ENCODE measurements around the gene POU2F3.
A peak's percentile ranks its signal among the peaks of the same experiment; 100 is the strongest.

The POU2F3 gene

GRCh38 chr11:120326845-120327281 lies 86.9 kb downstream of the POU2F3 start:
- no peak for DNase-seq

- no peak for DNase-seq
Measured at GRCh38 chr11:120327311-120327710, 87.4 kb downstream of the POU2F3 start.

- DNase-seq = no peak
Measured at GRCh38 chr11:120329556-120329955, 89.6 kb downstream of the POU2F3 start.

GRCh38 chr11:120330045-120330444 lies 90.1 kb downstream of the POU2F3 start:
- DNase-seq = no peak

- no peak for DNase-seq
Measured at GRCh38 chr11:120331301-120331996, 91.5 kb downstream of the POU2F3 start.

GRCh38 chr11:120332822-120333716 lies 93.1 kb downstream of the POU2F3 start:
- DNase-seq = no peak

- DNase-seq = no peak
Measured at GRCh38 chr11:120333801-120334200, 93.9 kb downstream of the POU2F3 start.

- DNase-seq = no peak
Measured at GRCh38 chr11:120334332-120334731, 94.4 kb downstream of the POU2F3 start.

- DNase-seq = peak; percentile 45
Measured at GRCh38 chr11:120334894-120335462, 95.0 kb downstream of the POU2F3 start.

GRCh38 chr11:120335556-120335907 lies 95.6 kb downstream of the POU2F3 start:
- no peak for DNase-seq

GRCh38 chr11:120335908-120336640 lies 96.1 kb downstream of the POU2F3 start, which contains the start of gene ARHGEF12:
TSS of gene ARHGEF12 (plus strand) at chr11:120336413. CDS start at chr11:120337244, 831 bp downstream.
- DNase-seq = no peak

GRCh38 chr11:120336641-120337354 lies 96.9 kb downstream of the POU2F3 start:
- DNase-seq = no peak

GRCh38 chr11:120337355-120338106 lies 97.6 kb downstream of the POU2F3 start:
- DNase-seq = no peak

GRCh38 chr11:120338107-120338933 lies 98.4 kb downstream of the POU2F3 start:
- DNase-seq = no peak

- no peak for DNase-seq
Measured at GRCh38 chr11:120339394-120339890, 99.5 kb downstream of the POU2F3 start.

- no peak for DNase-seq
Measured at GRCh38 chr11:120340529-120340928, 100.6 kb downstream of the POU2F3 start.

GRCh38 chr11:120342226-120342625 lies 102.3 kb downstream of the POU2F3 start:
- no peak for DNase-seq

GRCh38 chr11:120342678-120343077 lies 102.7 kb downstream of the POU2F3 start:
- DNase-seq = no peak

- no peak for DNase-seq
Measured at GRCh38 chr11:120343429-120343828, 103.5 kb downstream of the POU2F3 start.

GRCh38 chr11:120344302-120345004 lies 104.5 kb downstream of the POU2F3 start:
- no peak for DNase-seq
